ENCODE data around the gene ATG9A. TPM values are rescaled to one million over a fixed set of nuclear protein-coding genes. Genes with fewer than 3 reads are reported as not detected.
A peak's percentile ranks its signal among the peaks of the same experiment; 100 is the strongest.
"Not testable (repeated sequence)": the region's sequence is repeated elsewhere in the genome, so short reads cannot be mapped to it uniquely, and the experiment has no call there.

The ATG9A gene
- total and polyA plus RNA-seq, 9 of the 15 experiments (the other 6 are each of a cell fraction or from before 2014, with no cell fraction given) = 0.25 to 65.6 (median 23.4) TPM

DNA sequence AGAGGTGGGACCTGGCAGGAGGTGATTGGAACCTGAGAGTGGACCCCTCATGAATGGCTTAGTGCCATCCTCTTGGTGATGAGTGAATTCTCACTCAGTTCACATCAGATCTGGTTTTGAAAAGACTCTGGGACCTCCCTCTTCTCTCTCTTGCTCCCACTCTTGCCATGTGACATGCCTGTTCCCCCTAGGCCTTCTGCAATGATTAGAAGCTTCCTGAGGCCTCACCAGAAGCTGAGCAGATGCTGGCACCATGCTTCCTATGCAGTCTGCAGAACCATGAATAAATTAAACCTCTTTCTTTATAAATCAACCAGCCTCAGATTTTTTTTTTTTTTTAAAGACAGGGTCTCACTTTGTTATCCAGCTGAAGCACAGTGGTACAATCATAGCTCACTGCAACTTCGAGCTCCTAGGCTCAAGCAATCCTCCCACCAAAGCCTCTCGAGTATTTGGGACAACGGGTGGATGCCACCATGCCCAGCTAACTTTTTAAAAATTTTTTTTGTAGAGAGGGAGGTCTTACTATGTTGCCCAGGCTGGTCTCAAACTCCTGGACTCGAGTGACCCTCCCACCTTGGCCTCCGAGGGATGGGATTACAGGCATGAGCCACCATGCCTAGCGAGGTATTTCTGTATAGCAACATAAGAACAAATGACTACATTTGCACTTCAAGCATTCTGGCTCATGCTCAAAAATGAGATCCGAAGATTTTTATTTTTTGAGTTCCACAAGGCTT, 24.8 kb downstream of the ATG9A start:
- H3K79me2 ChIP-seq (ENCODE audit: control insufficient read depth, insufficient read depth, low read length) = no peaks in the 10 kb centered on the region
- ATAC-seq (no peak), DNase-seq (ENCODE audit: extremely low read depth in 1 of 4, low spot score in 3 of 4) (no peak), FAIRE-seq (no peak)
- peaks cover 16 to 17% of the 10 kb centered on the region in 2 experiments; a peak in 4 of 5 replicates for H3K4me1 ChIP-seq (replicated peaks in 1 of 2; ENCODE audit: control insufficient read depth in 2 of 2, insufficient read depth in 2 of 2, low read length in 2 of 2)
- H3K9me3 ChIP-seq (replicated peaks; ENCODE audit: control insufficient read depth, insufficient read depth, low read depth, low read length) = 0 out of 2 replicates have a peak, but pooled peaks cover 2% of the 10 kb centered on the region
- ChIA-PET CTCF (ENCODE audit: low intra/inter-chr PET ratio) (no interaction called here), POLR2A (interaction anchor here (1.0 kb wide), 1 partner anchor 28 kb away, joined by 3 read pairs; the partner anchor contains the start of gene CNPPD1)
- no TSS peak for BruUV-seq (replicated peaks)
- no peak overlapping the region for H3K4me2 ChIP-seq (ENCODE audit: insufficient read depth, low read length)
- H3K27ac ChIP-seq (ENCODE audit: extremely low read depth, low read depth, low read length) = no peak overlapping the region
- 83% methylated on average over 6 of the region's 7 CpGs for WGBS (ENCODE audit: insufficient coverage, low coverage, missing lambda C conversion rate)
- peaks cover 24% of the 10 kb centered on the region; the same call in 2 of the 3 replicates for H3K36me3 ChIP-seq (ENCODE audit: control insufficient read depth, insufficient read depth, low read length)
- TF ChIP-seq ZNF316 (IDR thresholded peaks at IDR 0.05) (peak; percentile 69), ZNF76 (CRISPR knock-in tag; IDR thresholded peaks at IDR 0.05; ENCODE audit: borderline replicate concordance) (no peak)
- H4K20me1 ChIP-seq (replicated peaks; ENCODE audit: control insufficient read depth, insufficient read depth, low read length) = peaks cover 11% of the 10 kb centered on the region; the same call in 1 of the 2 replicates
- H2AFZ ChIP-seq (ENCODE audit: low read depth, low read length) = no peak overlapping the region
- intact Hi-C loops (cut with micrococcal nuclease) (no loop called here), in situ Hi-C loops (cut with MboI) (loop anchor here (5.0 kb wide), 1 partner anchor 32 kb away; the partner anchor contains the start of gene SLC23A3)
- no peak overlapping the region for H3K4me3 ChIP-seq
- H3K9ac ChIP-seq (ENCODE audit: insufficient read depth in 1 of 2, low read depth in 2 of 2, low read length in 2 of 2) = no peak overlapping the region
- no peaks in the 10 kb centered on the region for H3K9me1 ChIP-seq (ENCODE audit: control insufficient read depth, insufficient read depth, low read length)
- no peaks in the 10 kb centered on the region for H3K27me3 ChIP-seq (ENCODE audit: control insufficient read depth in 2 of 2, insufficient read depth in 2 of 2, low read length in 2 of 2)

GRCh38 chr2:219201331-219201730, 28.1 kb downstream of the ATG9A start:
- ATAC-seq; CTCF ChIA-PET (ENCODE audit: low intra/inter-chr PET ratio): not testable (repeated sequence)

More at GRCh38 chr2:219201331-219201730, 28.1 kb downstream of the ATG9A start:
- H3K27me3 ChIP-seq (ENCODE audit: control insufficient read depth in 2 of 2, insufficient read depth in 2 of 2, low read length in 2 of 2); H2AFZ ChIP-seq (ENCODE audit: low read depth, low read length); in situ Hi-C loops (cut with MboI); DNase-seq (ENCODE audit: extremely low read depth in 1 of 4, low spot score in 3 of 4); H3K27ac ChIP-seq (ENCODE audit: extremely low read depth, low read depth, low read length); FAIRE-seq; H3K79me2 ChIP-seq (ENCODE audit: control insufficient read depth, insufficient read depth, low read length); H3K36me3 ChIP-seq (ENCODE audit: control insufficient read depth, insufficient read depth, low read length); BruUV-seq (replicated peaks); H3K4me1 ChIP-seq (replicated peaks in 1 of 2; ENCODE audit: control insufficient read depth in 2 of 2, insufficient read depth in 2 of 2, low read length in 2 of 2); H3K9me1 ChIP-seq (ENCODE audit: control insufficient read depth, insufficient read depth, low read length); H3K9me3 ChIP-seq (replicated peaks; ENCODE audit: control insufficient read depth, insufficient read depth, low read depth, low read length); H4K20me1 ChIP-seq (replicated peaks; ENCODE audit: control insufficient read depth, insufficient read depth, low read length); H3K9ac ChIP-seq (ENCODE audit: insufficient read depth in 1 of 2, low read depth in 2 of 2, low read length in 2 of 2); intact Hi-C loops (cut with micrococcal nuclease); H3K4me2 ChIP-seq (ENCODE audit: insufficient read depth, low read length); POLR2A ChIA-PET; H3K4me3 ChIP-seq: not testable (repeated sequence)
- WGBS (ENCODE audit: insufficient coverage, low coverage, missing lambda C conversion rate) = 89% methylated on average over 6 of the region's 21 CpGs
